ENCODE measurements around the gene OR2M5. TPM values are rescaled to one million over a fixed set of nuclear protein-coding genes. Genes with fewer than 3 reads are reported as not detected.

Gene OR2M5
- total RNA-seq, 1 donor from 2014 or later: not detected

GRCh38 chr1:248136811-248137210 is 8.1 kb upstream of the OR2M5 start:
- Histone ChIP-seq H2AFZ (ENCODE audit: low read depth, low read length) (no peak overlapping the region), H3K4me3 (ENCODE audit: insufficient read depth, low read depth, low read length) (no peak overlapping the region), H4K20me1 (ENCODE audit: insufficient read depth, low read length) (no peaks in the 10 kb centered on the region), H3K36me3 (ENCODE audit: insufficient read depth, low read length) (no peaks in the 10 kb centered on the region), H3K9ac (ENCODE audit: low read length) (no peak overlapping the region), H3K4me2 (ENCODE audit: low read length) (no peak overlapping the region), H3K27me3 (ENCODE audit: insufficient read depth, low read length) (no peaks in the 10 kb centered on the region), H3K4me1 (ENCODE audit: insufficient read depth, low read length) (no peaks in the 10 kb centered on the region), H3K9me3 (ENCODE audit: insufficient read depth, low read depth, low read length) (no peaks in the 10 kb centered on the region), H3K79me2 (ENCODE audit: insufficient read depth, low read length) (no peaks in the 10 kb centered on the region), H3K27ac (ENCODE audit: low read depth, low read length) (no peak overlapping the region)
- no peaks in the 10 kb centered on the region for H3K4me1 Mint-ChIP-seq (ENCODE audit: low read depth, unreplicated experiment)
- no peak overlapping the region for H3K4me3 Mint-ChIP-seq (ENCODE audit: unreplicated experiment)
- TF ChIP-seq EZH2 (IDR thresholded peaks at IDR 0.05; ENCODE audit: insufficient read depth, low read length) (no peak), CTCF (IDR thresholded peaks at IDR 0.05; ENCODE audit: insufficient read depth, low read depth, low read length) (no peak)
- no peaks in the 10 kb centered on the region for H3K27me3 Mint-ChIP-seq (ENCODE audit: low read depth, unreplicated experiment)
- DNase-seq (ENCODE audit: low read depth) (no peak), FAIRE-seq (no peak)
- H3K36me3 Mint-ChIP-seq (ENCODE audit: low read depth, unreplicated experiment): no peaks in the 10 kb centered on the region
- peaks cover 2% of the 10 kb centered on the region for H3K9me3 Mint-ChIP-seq (ENCODE audit: unreplicated experiment)
- no peak overlapping the region for H3K27ac Mint-ChIP-seq (ENCODE audit: unreplicated experiment)

GRCh38 chr1:248140846-248141245 is 4.1 kb upstream of the OR2M5 start:
- H3K4me3 Mint-ChIP-seq (ENCODE audit: unreplicated experiment): no peak overlapping the region
- no peak overlapping the region for H3K27ac Mint-ChIP-seq (ENCODE audit: unreplicated experiment)
- Histone ChIP-seq H2AFZ (ENCODE audit: low read depth, low read length) (no peak overlapping the region), H3K9me3 (ENCODE audit: insufficient read depth, low read depth, low read length) (no peaks in the 10 kb centered on the region), H3K27me3 (ENCODE audit: insufficient read depth, low read length) (no peaks in the 10 kb centered on the region), H3K4me1 (ENCODE audit: insufficient read depth, low read length) (no peaks in the 10 kb centered on the region), H3K4me3 (ENCODE audit: insufficient read depth, low read depth, low read length) (no peak overlapping the region), H3K36me3 (ENCODE audit: insufficient read depth, low read length) (no peaks in the 10 kb centered on the region), H3K4me2 (ENCODE audit: low read length) (no peak overlapping the region), H4K20me1 (ENCODE audit: insufficient read depth, low read length) (no peaks in the 10 kb centered on the region), H3K79me2 (ENCODE audit: insufficient read depth, low read length) (no peaks in the 10 kb centered on the region), H3K27ac (ENCODE audit: low read depth, low read length) (no peak overlapping the region), H3K9ac (ENCODE audit: low read length) (no peak overlapping the region)
- H3K9me3 Mint-ChIP-seq (ENCODE audit: unreplicated experiment): peaks cover 3% of the 10 kb centered on the region
- DNase-seq (ENCODE audit: low read depth) (no peak), FAIRE-seq (no peak)
- no peaks in the 10 kb centered on the region for H3K27me3 Mint-ChIP-seq (ENCODE audit: low read depth, unreplicated experiment)
- no peaks in the 10 kb centered on the region for H3K4me1 Mint-ChIP-seq (ENCODE audit: low read depth, unreplicated experiment)
- TF ChIP-seq EZH2 (IDR thresholded peaks at IDR 0.05; ENCODE audit: insufficient read depth, low read length) (no peak), CTCF (IDR thresholded peaks at IDR 0.05; ENCODE audit: insufficient read depth, low read depth, low read length) (no peak)
- H3K36me3 Mint-ChIP-seq (ENCODE audit: low read depth, unreplicated experiment): no peaks in the 10 kb centered on the region

GRCh38 chr1:248143311-248143710 is 1.6 kb upstream of the OR2M5 start:
- H3K27ac Mint-ChIP-seq (ENCODE audit: unreplicated experiment): no peak overlapping the region
- Histone ChIP-seq H2AFZ (ENCODE audit: low read depth, low read length) (no peak overlapping the region), H4K20me1 (ENCODE audit: insufficient read depth, low read length) (no peaks in the 10 kb centered on the region), H3K4me2 (ENCODE audit: low read length) (no peak overlapping the region), H3K9ac (ENCODE audit: low read length) (no peak overlapping the region), H3K36me3 (ENCODE audit: insufficient read depth, low read length) (no peaks in the 10 kb centered on the region), H3K79me2 (ENCODE audit: insufficient read depth, low read length) (no peaks in the 10 kb centered on the region), H3K9me3 (ENCODE audit: insufficient read depth, low read depth, low read length) (no peaks in the 10 kb centered on the region), H3K4me1 (ENCODE audit: insufficient read depth, low read length) (no peaks in the 10 kb centered on the region), H3K4me3 (ENCODE audit: insufficient read depth, low read depth, low read length) (no peak overlapping the region), H3K27me3 (ENCODE audit: insufficient read depth, low read length) (no peaks in the 10 kb centered on the region), H3K27ac (ENCODE audit: low read depth, low read length) (no peak overlapping the region)
- DNase-seq (ENCODE audit: low read depth): no peak
- no peaks in the 10 kb centered on the region for H3K36me3 Mint-ChIP-seq (ENCODE audit: low read depth, unreplicated experiment)
- H3K4me3 Mint-ChIP-seq (ENCODE audit: unreplicated experiment): no peak overlapping the region
- H3K9me3 Mint-ChIP-seq (ENCODE audit: unreplicated experiment): peaks cover 3% of the 10 kb centered on the region
- no peak for TF ChIP-seq CTCF (IDR thresholded peaks at IDR 0.05; ENCODE audit: insufficient read depth, low read depth, low read length)
- no peak for TF ChIP-seq EZH2 (IDR thresholded peaks at IDR 0.05; ENCODE audit: insufficient read depth, low read length)
- H3K27me3 Mint-ChIP-seq (ENCODE audit: low read depth, unreplicated experiment): no peaks in the 10 kb centered on the region
- no peak for FAIRE-seq
- no peaks in the 10 kb centered on the region for H3K4me1 Mint-ChIP-seq (ENCODE audit: low read depth, unreplicated experiment)

Measured in astrocyte (in vitro differentiated cells and primary cell).